ENCODE results near the gene ADGRD2. TPM values are rescaled to one million over a fixed set of nuclear protein-coding genes. Genes with fewer than 3 reads are reported as not detected.

The ADGRD2 gene
- total RNA-seq, 1 experiment from 2014 or later, result 1.5 TPM

GRCh38 chr9:124513376-124513994 lies 63.2 kb downstream of the ADGRD2 start:
- Mint-ChIP-seq H3K36me3 (ENCODE audit: insufficient read depth in 1 of 3, low read depth in 3 of 3) (peaks cover 0 to 9% (median 3%) of the 10 kb centered on the region in 3 experiments; a peak in 2 of 7 replicates), H3K4me3 (no peak overlapping the region), H3K4me1 (peaks cover 2 to 23% of the 10 kb centered on the region in 2 experiments; a peak in 3 of 4 replicates), H3K27me3 (ENCODE audit: low read depth) (peaks cover 2% of the 10 kb centered on the region), H3K27ac (no peak overlapping the region), H3K9me3 (no peaks in the 10 kb centered on the region)
- no peak for TF ChIP-seq CTCF (conservative IDR thresholded peaks at IDR 0.05)
- no peak overlapping the region for H3K9ac ChIP-seq (ENCODE audit: extremely low read depth, insufficient read length, low read length)
- no peak overlapping the region for H3K56ac ChIP-seq (ENCODE audit: insufficient read length, low read depth, low read length)
- no peaks in the 10 kb centered on the region for H3K9me3 ChIP-seq (ENCODE audit: control insufficient read depth, low read depth, low read length)
- no peak overlapping the region for H2BK15ac ChIP-seq (ENCODE audit: low read depth, low read length)
- no peak overlapping the region for H3K23ac ChIP-seq (ENCODE audit: insufficient read length, low read depth, low read length)
- no peak overlapping the region for H4K8ac ChIP-seq (replicated peaks; ENCODE audit: insufficient read length, low read depth, low read length)
- H2AFZ ChIP-seq (ENCODE audit: low read length), result no peak overlapping the region
- no peak overlapping the region for H3K14ac ChIP-seq (ENCODE audit: insufficient read depth, low read length)
- no peaks in the 10 kb centered on the region for H3K79me2 ChIP-seq (ENCODE audit: insufficient read depth, low read length)
- H4K20me1 ChIP-seq (ENCODE audit: control insufficient read depth, insufficient read depth, insufficient read length), result no peaks in the 10 kb centered on the region
- no peaks in the 10 kb centered on the region for H3K4me1 ChIP-seq (ENCODE audit: insufficient read depth, low read length)
- H3K4ac ChIP-seq (ENCODE audit: low read depth, low read length), result no peak overlapping the region
- no peak overlapping the region for H3K27ac ChIP-seq (ENCODE audit: insufficient read length, low read depth, low read length)
- no peak overlapping the region for H2BK5ac ChIP-seq (ENCODE audit: insufficient read length, low read length)
- no peak overlapping the region for H4K91ac ChIP-seq (ENCODE audit: insufficient read length, low read depth, low read length)
- no peak overlapping the region for H2AK5ac ChIP-seq (ENCODE audit: insufficient read length, low read length)
- no peak overlapping the region for H4K5ac ChIP-seq (ENCODE audit: insufficient read length, low read depth, low read length)
- no peak overlapping the region for H3T11ph ChIP-seq (ENCODE audit: low read length)
- no peaks in the 10 kb centered on the region for H3K27me3 ChIP-seq (ENCODE audit: insufficient read depth, low read length)
- H3K18ac ChIP-seq (ENCODE audit: insufficient read length, low read depth, low read length), result no peak overlapping the region
- no CpG with 5 or more reads among the region's 5 CpGs for WGBS (ENCODE audit: extremely low coverage, insufficient read length, low lambda C conversion rate)
- H2BK20ac ChIP-seq (ENCODE audit: low read depth, low read length, poor library complexity, severe bottlenecking), result no peak overlapping the region
- no peak overlapping the region for H3K4me2 ChIP-seq (ENCODE audit: insufficient read depth, insufficient read length, low read length)
- no peaks in the 10 kb centered on the region for H3K79me1 ChIP-seq (ENCODE audit: insufficient read depth, low read depth, low read length, poor library complexity, severe bottlenecking)
- no peaks in the 10 kb centered on the region for H3K23me2 ChIP-seq (ENCODE audit: insufficient read length, low read depth, low read length, poor library complexity, severe bottlenecking)
- no peak for DNase-seq
- H2BK120ac ChIP-seq (ENCODE audit: low read depth, low read length, poor library complexity, severe bottlenecking), result no peak overlapping the region
- no peak overlapping the region for H2BK12ac ChIP-seq (ENCODE audit: insufficient read length, low read depth, low read length)

All from H9 (cell line).